ENCODE results near the gene ANXA2. TPM values are rescaled to one million over a fixed set of nuclear protein-coding genes. Genes with fewer than 3 reads are reported as not detected.

Gene ANXA2
- total RNA-seq, 1 experiment from 2014 or later: 1,038 TPM

GRCh38 chr15:60381148-60381788 lies 16.5 kb downstream of the ANXA2 start:
- H3K4me3 ChIP-seq (ENCODE audit: low read depth, low read length, poor library complexity, severe bottlenecking): no peak overlapping the region
- peaks cover 42% of the 10 kb centered on the region for H3K4me1 ChIP-seq (ENCODE audit: insufficient read depth, low read length, poor library complexity, severe bottlenecking)
- BruUV-seq (replicated peaks): no TSS peak
- peak overlapping the region; percentile 5 for H3K27ac ChIP-seq (ENCODE audit: low read depth, low read length, poor library complexity, severe bottlenecking)
- no peaks in the 10 kb centered on the region for H3K9me3 ChIP-seq (ENCODE audit: low read depth, low read length, poor library complexity, severe bottlenecking)
- ChIA-PET POLR2A (ENCODE audit: low non-redundant PET) (no interaction called here), CTCF (no interaction called here)
- no peak for DNase-seq (ENCODE audit: low spot score)
- TF ChIP-seq EZH2 (IDR thresholded peaks at IDR 0.05; ENCODE audit: borderline replicate concordance, low read depth, low read length, poor library complexity, severe bottlenecking) (no peak), CTCF (conservative IDR thresholded peaks at IDR 0.05; ENCODE audit: low read depth, low read length) (no peak)
- no peaks in the 10 kb centered on the region for H3K27me3 ChIP-seq (replicated peaks; ENCODE audit: insufficient read depth, low read depth, low read length, poor library complexity)
- H3K36me3 ChIP-seq (ENCODE audit: insufficient read depth, low read length, poor library complexity, severe bottlenecking): peaks cover 52% of the 10 kb centered on the region
- intact Hi-C loops (cut with micrococcal nuclease; ENCODE audit: unreplicated experiment): no loop called here

GRCh38 chr15:60379525-60380274 lies 18.1 kb downstream of the ANXA2 start:
- no TSS peak for BruUV-seq (replicated peaks)
- ChIA-PET POLR2A (ENCODE audit: low non-redundant PET) (no interaction called here), CTCF (no interaction called here)
- Histone ChIP-seq H3K27ac (ENCODE audit: low read depth, low read length, poor library complexity, severe bottlenecking) (peak overlapping the region; percentile 81), H3K4me3 (ENCODE audit: low read depth, low read length, poor library complexity, severe bottlenecking) (no peak overlapping the region), H3K36me3 (ENCODE audit: insufficient read depth, low read length, poor library complexity, severe bottlenecking) (peaks cover 43% of the 10 kb centered on the region), H3K4me1 (ENCODE audit: insufficient read depth, low read length, poor library complexity, severe bottlenecking) (peaks cover 49% of the 10 kb centered on the region), H3K27me3 (replicated peaks; ENCODE audit: insufficient read depth, low read depth, low read length, poor library complexity) (no peaks in the 10 kb centered on the region), H3K9me3 (ENCODE audit: low read depth, low read length, poor library complexity, severe bottlenecking) (no peaks in the 10 kb centered on the region)
- intact Hi-C loops (cut with micrococcal nuclease; ENCODE audit: unreplicated experiment): no loop called here
- DNase-seq (ENCODE audit: low spot score): peak; percentile 91
- TF ChIP-seq EZH2 (IDR thresholded peaks at IDR 0.05; ENCODE audit: borderline replicate concordance, low read depth, low read length, poor library complexity, severe bottlenecking): no peak
- TF ChIP-seq CTCF (conservative IDR thresholded peaks at IDR 0.05; ENCODE audit: low read depth, low read length): no peak

- intact Hi-C loops (cut with micrococcal nuclease; ENCODE audit: unreplicated experiment): no loop called here
- DNase-seq (ENCODE audit: low spot score): no peak
- Histone ChIP-seq H3K9me3 (ENCODE audit: low read depth, low read length, poor library complexity, severe bottlenecking) (no peaks in the 10 kb centered on the region), H3K4me3 (ENCODE audit: low read depth, low read length, poor library complexity, severe bottlenecking) (no peak overlapping the region), H3K4me1 (ENCODE audit: insufficient read depth, low read length, poor library complexity, severe bottlenecking) (peaks cover 54% of the 10 kb centered on the region), H3K36me3 (ENCODE audit: insufficient read depth, low read length, poor library complexity, severe bottlenecking) (peaks cover 37% of the 10 kb centered on the region), H3K27ac (ENCODE audit: low read depth, low read length, poor library complexity, severe bottlenecking) (peak overlapping the region; percentile 81), H3K27me3 (replicated peaks; ENCODE audit: insufficient read depth, low read depth, low read length, poor library complexity) (no peaks in the 10 kb centered on the region)
- BruUV-seq (replicated peaks): no TSS peak
- CTCF ChIA-PET: no interaction called here
- TF ChIP-seq CTCF (conservative IDR thresholded peaks at IDR 0.05; ENCODE audit: low read depth, low read length) (no peak), EZH2 (IDR thresholded peaks at IDR 0.05; ENCODE audit: borderline replicate concordance, low read depth, low read length, poor library complexity, severe bottlenecking) (no peak)
- POLR2A ChIA-PET (ENCODE audit: low non-redundant PET): no interaction called here
Observed at GRCh38 chr15:60379185-60379524, 18.6 kb downstream of the ANXA2 start.

Data from A673 (cell line).